ENCODE data around the gene INCA1. TPM values are rescaled to one million over a fixed set of nuclear protein-coding genes. Genes with fewer than 3 reads are reported as not detected.

The INCA1 gene
- polyA plus RNA-seq, 1 donor from 2014 or later = 0.38 TPM

- H3K79me2 ChIP-seq (replicated peaks; ENCODE audit: insufficient read depth, low read length) = no peaks in the 10 kb centered on the region
- H3K4me3 ChIP-seq (ENCODE audit: low read length) = no peak overlapping the region
- no peaks in the 10 kb centered on the region for H4K20me1 ChIP-seq (ENCODE audit: insufficient read depth)
- H2AFZ ChIP-seq (ENCODE audit: low read depth, low read length) = no peak overlapping the region
- no peak for TF ChIP-seq TAF1 (IDR thresholded peaks at IDR 0.05; ENCODE audit: low read depth)
- no peak for TF ChIP-seq SMC3 (conservative IDR thresholded peaks at IDR 0.05; ENCODE audit: poor library complexity)
- no peak for TF ChIP-seq EZH2 (IDR thresholded peaks at IDR 0.05; ENCODE audit: borderline replicate concordance, insufficient read depth, low read length, poor library complexity, severe bottlenecking)
- TF ChIP-seq, protein P1, sequence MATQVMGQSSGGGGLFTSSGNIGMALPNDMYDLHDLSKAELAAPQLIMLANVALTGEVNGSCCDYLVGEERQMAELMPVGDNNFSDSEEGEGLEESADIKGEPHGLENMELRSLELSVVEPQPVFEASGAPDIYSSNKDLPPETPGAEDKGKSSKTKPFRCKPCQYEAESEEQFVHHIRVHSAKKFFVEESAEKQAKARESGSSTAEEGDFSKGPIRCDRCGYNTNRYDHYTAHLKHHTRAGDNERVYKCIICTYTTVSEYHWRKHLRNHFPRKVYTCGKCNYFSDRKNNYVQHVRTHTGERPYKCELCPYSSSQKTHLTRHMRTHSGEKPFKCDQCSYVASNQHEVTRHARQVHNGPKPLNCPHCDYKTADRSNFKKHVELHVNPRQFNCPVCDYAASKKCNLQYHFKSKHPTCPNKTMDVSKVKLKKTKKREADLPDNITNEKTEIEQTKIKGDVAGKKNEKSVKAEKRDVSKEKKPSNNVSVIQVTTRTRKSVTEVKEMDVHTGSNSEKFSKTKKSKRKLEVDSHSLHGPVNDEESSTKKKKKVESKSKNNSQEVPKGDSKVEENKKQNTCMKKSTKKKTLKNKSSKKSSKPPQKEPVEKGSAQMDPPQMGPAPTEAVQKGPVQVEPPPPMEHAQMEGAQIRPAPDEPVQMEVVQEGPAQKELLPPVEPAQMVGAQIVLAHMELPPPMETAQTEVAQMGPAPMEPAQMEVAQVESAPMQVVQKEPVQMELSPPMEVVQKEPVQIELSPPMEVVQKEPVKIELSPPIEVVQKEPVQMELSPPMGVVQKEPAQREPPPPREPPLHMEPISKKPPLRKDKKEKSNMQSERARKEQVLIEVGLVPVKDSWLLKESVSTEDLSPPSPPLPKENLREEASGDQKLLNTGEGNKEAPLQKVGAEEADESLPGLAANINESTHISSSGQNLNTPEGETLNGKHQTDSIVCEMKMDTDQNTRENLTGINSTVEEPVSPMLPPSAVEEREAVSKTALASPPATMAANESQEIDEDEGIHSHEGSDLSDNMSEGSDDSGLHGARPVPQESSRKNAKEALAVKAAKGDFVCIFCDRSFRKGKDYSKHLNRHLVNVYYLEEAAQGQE (IDR thresholded peaks at IDR 0.05; ENCODE audit: borderline replicate concordance) = no peak
- TF ChIP-seq POLR2AphosphoS5 (IDR thresholded peaks at IDR 0.05) = no peak
- no peak for TF ChIP-seq RAD21 (conservative IDR thresholded peaks at IDR 0.05)
- TF ChIP-seq EP300 (conservative IDR thresholded peaks at IDR 0.05; ENCODE audit: poor library complexity, severe bottlenecking) = no peak
- no peak for TF ChIP-seq CTCF (IDR thresholded peaks at IDR 0.05; ENCODE audit: poor library complexity, severe bottlenecking)
- no peak for TF ChIP-seq MXI1 (conservative IDR thresholded peaks at IDR 0.05; ENCODE audit: poor library complexity, severe bottlenecking)
- H3K9me2 ChIP-seq (ENCODE audit: insufficient read depth, low read length) = no peaks in the 10 kb centered on the region
- no peak overlapping the region for H3K27ac ChIP-seq (ENCODE audit: low read length)
- no peak overlapping the region for H3K9ac ChIP-seq (ENCODE audit: low read length)
- H3K9me3 ChIP-seq (ENCODE audit: low read length) = no peaks in the 10 kb centered on the region
- H3K36me3 ChIP-seq (ENCODE audit: insufficient read depth, low read length) = no peaks in the 10 kb centered on the region
- no peak overlapping the region for H3K4me2 ChIP-seq (ENCODE audit: low read length)
- H3K27me3 ChIP-seq (ENCODE audit: insufficient read depth, low read depth, low read length) = no peaks in the 10 kb centered on the region
- H3F3A ChIP-seq (ENCODE audit: insufficient read depth, low read length, poor library complexity, severe bottlenecking) = no peaks in the 10 kb centered on the region
These were observed 37.9 kb downstream of the INCA1 start for GRCh38 chr17:4959261-4959965.

- no peaks in the 10 kb centered on the region for H3K27me3 ChIP-seq (ENCODE audit: insufficient read depth, low read depth, low read length)
- no peak overlapping the region for H3K4me3 ChIP-seq (ENCODE audit: low read length)
- H3K9me3 ChIP-seq (ENCODE audit: low read length) = no peaks in the 10 kb centered on the region
- H3K79me2 ChIP-seq (replicated peaks; ENCODE audit: insufficient read depth, low read length) = no peaks in the 10 kb centered on the region
- TF ChIP-seq RAD21 (conservative IDR thresholded peaks at IDR 0.05) (no peak), EP300 (conservative IDR thresholded peaks at IDR 0.05; ENCODE audit: poor library complexity, severe bottlenecking) (no peak), EZH2 (IDR thresholded peaks at IDR 0.05; ENCODE audit: borderline replicate concordance, insufficient read depth, low read length, poor library complexity, severe bottlenecking) (no peak), TAF1 (IDR thresholded peaks at IDR 0.05; ENCODE audit: low read depth) (no peak), MXI1 (conservative IDR thresholded peaks at IDR 0.05; ENCODE audit: poor library complexity, severe bottlenecking) (no peak), POLR2AphosphoS5 (IDR thresholded peaks at IDR 0.05) (no peak), SMC3 (conservative IDR thresholded peaks at IDR 0.05; ENCODE audit: poor library complexity) (no peak), CTCF (IDR thresholded peaks at IDR 0.05; ENCODE audit: poor library complexity, severe bottlenecking) (no peak)
- TF ChIP-seq, protein P1 (IDR thresholded peaks at IDR 0.05; ENCODE audit: borderline replicate concordance) = no peak
- H3K4me2 ChIP-seq (ENCODE audit: low read length) = no peak overlapping the region
- H3F3A ChIP-seq (ENCODE audit: insufficient read depth, low read length, poor library complexity, severe bottlenecking) = no peaks in the 10 kb centered on the region
- H3K9ac ChIP-seq (ENCODE audit: low read length) = no peak overlapping the region
- H3K27ac ChIP-seq (ENCODE audit: low read length) = no peak overlapping the region
- H2AFZ ChIP-seq (ENCODE audit: low read depth, low read length) = no peak overlapping the region
- no peaks in the 10 kb centered on the region for H3K9me2 ChIP-seq (ENCODE audit: insufficient read depth, low read length)
- no peaks in the 10 kb centered on the region for H4K20me1 ChIP-seq (ENCODE audit: insufficient read depth)
- H3K36me3 ChIP-seq (ENCODE audit: insufficient read depth, low read length) = no peaks in the 10 kb centered on the region
These were observed 39.2 kb downstream of the INCA1 start for GRCh38 chr17:4958102-4958501.

Measured in neural cell (in vitro differentiated cells).